Stimulated activated naive CD8-positive, alpha-beta T cell treated with anti-CD3 and anti-CD28 coated beads, Interleukin-15, amount 100 ng/mL, for 72 hours (primary cell): ENCODE measurements around the gene HECW1.
"Not testable (repeated sequence)": the region's sequence is repeated elsewhere in the genome, so short reads cannot be mapped to it uniquely, and the experiment has no call there.

Experiments used
- ATAC-seq: fragments of 150-1000 bp; cut with Tn5 transposase; 2 replicates; pipeline ENCODE4 v1.10.0; 2021; ENCODE audit warnings: mild to moderate bottlenecking, moderate library complexity
- DNase-seq, 2 donors: peaks; one replicate each; pipeline ENCODE4 v3.0.0; 2021 to 2022
- H3K27ac Mint-ChIP-seq, 2 donors: one replicate each; pipeline ENCODE4 v1.8.0; 2022; ENCODE audit warnings: mild to moderate bottlenecking in 2 of 2, mixed read lengths in 2 of 2, moderate library complexity in 2 of 2
- H3K27me3 Mint-ChIP-seq: one replicate; pipeline ENCODE4 v1.8.0; 2022; ENCODE audit warnings: mixed read lengths
- H3K4me1 Mint-ChIP-seq: one replicate; pipeline ENCODE4 v1.8.0; 2022; ENCODE audit warnings: mild to moderate bottlenecking, mixed read lengths
- H3K4me3 Mint-ChIP-seq, 2 donors: one replicate each; pipeline ENCODE4 v1.8.0; 2022; ENCODE audit warnings: mild to moderate bottlenecking in 2 of 2, mixed read lengths in 2 of 2, moderate library complexity in 1 of 2
- H3K9me3 Mint-ChIP-seq, 2 donors: one replicate each; pipeline ENCODE4 v1.8.0; 2022; ENCODE audit warnings: mixed read lengths in 2 of 2

Gene HECW1

GRCh38 chr7:43199371-43200160 is 87.1 kb downstream of the HECW1 start:
- DNase-seq (no peak), ATAC-seq (no peak)
- Mint-ChIP-seq H3K27me3 (peaks cover 13% of the 10 kb centered on the region), H3K4me1 (no peaks in the 10 kb centered on the region), H3K4me3 (no peak overlapping the region), H3K27ac (no peak overlapping the region), H3K9me3 (no peaks in the 10 kb centered on the region)

- DNase-seq (no peak), ATAC-seq (no peak)
- no peaks in the 10 kb centered on the region for H3K4me1 Mint-ChIP-seq
- H3K9me3 Mint-ChIP-seq: no peaks in the 10 kb centered on the region
- no peak overlapping the region for H3K27ac Mint-ChIP-seq
- peaks cover 6% of the 10 kb centered on the region for H3K27me3 Mint-ChIP-seq
- no peak overlapping the region for H3K4me3 Mint-ChIP-seq
Observed at GRCh38 chr7:43201912-43202311, 89.5 kb downstream of the HECW1 start.

- no peak for DNase-seq
- no peak for ATAC-seq
- no peaks in the 10 kb centered on the region for H3K9me3 Mint-ChIP-seq
- no peak overlapping the region for H3K27ac Mint-ChIP-seq
- peaks cover 11% of the 10 kb centered on the region for H3K27me3 Mint-ChIP-seq
- no peak overlapping the region for H3K4me3 Mint-ChIP-seq
- no peaks in the 10 kb centered on the region for H3K4me1 Mint-ChIP-seq
Observed at GRCh38 chr7:43204081-43204480, 91.6 kb downstream of the HECW1 start.

- Mint-ChIP-seq H3K27me3 (peaks cover 17% of the 10 kb centered on the region), H3K4me1 (no peaks in the 10 kb centered on the region), H3K27ac (no peak overlapping the region), H3K4me3 (no peak overlapping the region), H3K9me3 (no peaks in the 10 kb centered on the region)
- DNase-seq (no peak), ATAC-seq (no peak)
Observed at GRCh38 chr7:43205171-43205795, 92.8 kb downstream of the HECW1 start.

- Mint-ChIP-seq H3K9me3 (no peaks in the 10 kb centered on the region), H3K27ac (no peak overlapping the region), H3K27me3 (peaks cover 11% of the 10 kb centered on the region), H3K4me3 (no peak overlapping the region), H3K4me1 (no peaks in the 10 kb centered on the region)
- DNase-seq: no peak
- no peak for ATAC-seq
Observed at GRCh38 chr7:43208242-43208641, 95.8 kb downstream of the HECW1 start.

GRCh38 chr7:43210539-43210938 is 98.1 kb downstream of the HECW1 start:
- not testable (repeated sequence) for H3K4me1 Mint-ChIP-seq, ATAC-seq, H3K4me3 Mint-ChIP-seq, DNase-seq, H3K27ac Mint-ChIP-seq, H3K9me3 Mint-ChIP-seq
- H3K27me3 Mint-ChIP-seq: peaks cover 22% of the 10 kb centered on the region

GRCh38 chr7:43211286-43211685 is 98.8 kb downstream of the HECW1 start:
- Mint-ChIP-seq H3K4me3 (no peak overlapping the region), H3K9me3 (no peaks in the 10 kb centered on the region), H3K27ac (no peak overlapping the region), H3K4me1 (no peaks in the 10 kb centered on the region), H3K27me3 (peaks cover 29% of the 10 kb centered on the region)
- ATAC-seq (no peak), DNase-seq (no peak)

- no peak overlapping the region for H3K4me3 Mint-ChIP-seq
- peaks cover 29% of the 10 kb centered on the region for H3K27me3 Mint-ChIP-seq
- ATAC-seq (no peak), DNase-seq (no peak)
- no peaks in the 10 kb centered on the region for H3K9me3 Mint-ChIP-seq
- no peak overlapping the region for H3K27ac Mint-ChIP-seq
- H3K4me1 Mint-ChIP-seq: no peaks in the 10 kb centered on the region
Observed at GRCh38 chr7:43211693-43212092, 99.2 kb downstream of the HECW1 start.

GRCh38 chr7:43212921-43213320 is 100.5 kb downstream of the HECW1 start:
- ATAC-seq (no peak), DNase-seq (no peak)
- Mint-ChIP-seq H3K9me3 (no peaks in the 10 kb centered on the region), H3K4me1 (no peaks in the 10 kb centered on the region), H3K27ac (no peak overlapping the region), H3K4me3 (no peak overlapping the region), H3K27me3 (peaks cover 29% of the 10 kb centered on the region)

- Mint-ChIP-seq H3K9me3 (no peaks in the 10 kb centered on the region), H3K4me3 (no peak overlapping the region), H3K27ac (no peak overlapping the region), H3K27me3 (peaks cover 18% of the 10 kb centered on the region), H3K4me1 (no peaks in the 10 kb centered on the region)
- DNase-seq (no peak), ATAC-seq (no peak)
Observed at GRCh38 chr7:43215061-43215460, 102.6 kb downstream of the HECW1 start.

GRCh38 chr7:43217055-43217454 is 104.6 kb downstream of the HECW1 start:
- H3K27me3 Mint-ChIP-seq: peaks cover 18% of the 10 kb centered on the region
- no peak overlapping the region for H3K27ac Mint-ChIP-seq
- no peak for DNase-seq
- H3K4me3 Mint-ChIP-seq: no peak overlapping the region
- ATAC-seq: no peak
- H3K9me3 Mint-ChIP-seq: no peaks in the 10 kb centered on the region
- H3K4me1 Mint-ChIP-seq: no peaks in the 10 kb centered on the region

GRCh38 chr7:43218901-43219300 is 106.5 kb downstream of the HECW1 start:
- H3K27me3 Mint-ChIP-seq: peaks cover 18% of the 10 kb centered on the region
- DNase-seq, H3K27ac Mint-ChIP-seq, H3K4me3 Mint-ChIP-seq, H3K9me3 Mint-ChIP-seq, ATAC-seq, H3K4me1 Mint-ChIP-seq: not testable (repeated sequence)

GRCh38 chr7:43220250-43220649 is 107.8 kb downstream of the HECW1 start:
- Mint-ChIP-seq H3K4me1 (no peaks in the 10 kb centered on the region), H3K27me3 (peaks cover 7% of the 10 kb centered on the region), H3K27ac (no peak overlapping the region), H3K4me3 (no peak overlapping the region), H3K9me3 (no peaks in the 10 kb centered on the region)
- ATAC-seq (no peak), DNase-seq (no peak)

GRCh38 chr7:43220742-43221141 is 108.3 kb downstream of the HECW1 start:
- DNase-seq (no peak), ATAC-seq (no peak)
- H3K27ac Mint-ChIP-seq: no peak overlapping the region
- H3K27me3 Mint-ChIP-seq: peaks cover 6% of the 10 kb centered on the region
- H3K4me1 Mint-ChIP-seq: no peaks in the 10 kb centered on the region
- H3K4me3 Mint-ChIP-seq: no peak overlapping the region
- H3K9me3 Mint-ChIP-seq: no peaks in the 10 kb centered on the region

- H3K9me3 Mint-ChIP-seq: no peaks in the 10 kb centered on the region
- H3K27ac Mint-ChIP-seq: no peak overlapping the region
- H3K4me1 Mint-ChIP-seq: no peaks in the 10 kb centered on the region
- no peak overlapping the region for H3K4me3 Mint-ChIP-seq
- peaks cover 44% of the 10 kb centered on the region for H3K27me3 Mint-ChIP-seq
- DNase-seq: no peak
- ATAC-seq: no peak
Observed at GRCh38 chr7:43229801-43230200, 117.4 kb downstream of the HECW1 start.

- no peak overlapping the region for H3K27ac Mint-ChIP-seq
- ATAC-seq (no peak), DNase-seq (no peak)
- peaks cover 43% of the 10 kb centered on the region for H3K27me3 Mint-ChIP-seq
- no peak overlapping the region for H3K4me3 Mint-ChIP-seq
- no peaks in the 10 kb centered on the region for H3K9me3 Mint-ChIP-seq
- no peaks in the 10 kb centered on the region for H3K4me1 Mint-ChIP-seq
Observed at GRCh38 chr7:43232366-43232765, 119.9 kb downstream of the HECW1 start.
